ENCODE measurements around the gene FH. TPM values are rescaled to one million over a fixed set of nuclear protein-coding genes. Genes with fewer than 3 reads are reported as not detected.

FH gene
- total and polyA plus RNA-seq, 2 of the 13 experiments (the other 11 are each of a cell fraction or from before 2014, with no cell fraction given): 39.2 to 152 TPM

- TF ChIP-seq ZUFSP (CRISPR knock-in tag; IDR thresholded peaks at IDR 0.05; ENCODE audit: borderline replicate concordance) (no peak), GPBP1L1 (CRISPR knock-in tag; IDR thresholded peaks at IDR 0.05) (no peak), ZNF282 (IDR thresholded peaks at IDR 0.05; ENCODE audit: partially characterized antibody) (no peak), ZNF574 (CRISPR knock-in tag; IDR thresholded peaks at IDR 0.05) (peak; percentile 70), KLF9 (CRISPR knock-in tag; IDR thresholded peaks at IDR 0.05; ENCODE audit: low read depth) (peak; percentile 37; the same call in 1 of the 2 replicates), PHF8 (CRISPR knock-in tag; IDR thresholded peaks at IDR 0.05) (peak; percentile 97), ZNF615 (CRISPR knock-in tag; IDR thresholded peaks at IDR 0.05; ENCODE audit: borderline replicate concordance) (0 out of 2 replicates have a peak, but pooled peaks have one; percentile 26), ZBTB34 (CRISPR knock-in tag; IDR thresholded peaks at IDR 0.05) (peak; percentile 17; the same call in 1 of the 2 replicates), DRAP1 (CRISPR knock-in tag; IDR thresholded peaks at IDR 0.05) (peak; percentile 88), IKZF1 (IDR thresholded peaks at IDR 0.05) (no peak), ZNF883 (CRISPR knock-in tag; IDR thresholded peaks at IDR 0.05; ENCODE audit: not compliant biosample characterization) (peak; percentile 84), ZNF337 (CRISPR knock-in tag; IDR thresholded peaks at IDR 0.05; ENCODE audit: borderline replicate concordance, low read depth) (no peak), GPN1 (CRISPR knock-in tag; IDR thresholded peaks at IDR 0.05; ENCODE audit: borderline replicate concordance) (no peak), MEF2D (CRISPR knock-in tag; IDR thresholded peaks at IDR 0.05) (peak; percentile 47; the same call in 1 of the 2 replicates), CEBPZ (IDR thresholded peaks at IDR 0.05; ENCODE audit: low read length) (no peak), CENPBD1 (CRISPR knock-in tag; IDR thresholded peaks at IDR 0.05; ENCODE audit: borderline replicate concordance, low read depth) (no peak), RBFOX2 (IDR thresholded peaks at IDR 0.05; ENCODE audit: low read depth, low read length) (peak; percentile 92)
Observed at GRCh38 chr1:241519308-241520079, at the start of gene FH (continued).
